GM15510 (cell line): ENCODE results near the gene UNC79.

Source experiments
- POLR2A ChIP-seq: IDR thresholded peaks from 3 replicates; pipeline ENCODE4 v1.6.1; 2011; ENCODE audit warnings: borderline replicate concordance; ENCODE audit not compliant: insufficient read length; ENCODE audit errors: extremely low read depth

Gene UNC79

GRCh38 chr14:93716002-93716745 lies 285.4 kb downstream of the UNC79 start:
- TF ChIP-seq POLR2A, result no peak

GRCh38 chr14:93716746-93717667 lies 286.3 kb downstream of the UNC79 start:
- TF ChIP-seq POLR2A, result no peak

GRCh38 chr14:93717668-93718320 lies 287.1 kb downstream of the UNC79 start:
- TF ChIP-seq POLR2A, result no peak

GRCh38 chr14:93719256-93719655 lies 288.5 kb downstream of the UNC79 start:
- TF ChIP-seq POLR2A, result no peak

- no peak for TF ChIP-seq POLR2A
Measured at GRCh38 chr14:93720076-93720815, 289.5 kb downstream of the UNC79 start.

- no peak for TF ChIP-seq POLR2A
Measured at GRCh38 chr14:93720981-93721483, 290.3 kb downstream of the UNC79 start.

GRCh38 chr14:93723001-93723400 lies 292.3 kb downstream of the UNC79 start:
- TF ChIP-seq POLR2A, result no peak

GRCh38 chr14:93725002-93725582 lies 294.4 kb downstream of the UNC79 start:
- TF ChIP-seq POLR2A, result no peak

- no peak for TF ChIP-seq POLR2A
Measured at GRCh38 chr14:93725993-93726392, 295.3 kb downstream of the UNC79 start.

- TF ChIP-seq POLR2A, result no peak
Measured at GRCh38 chr14:93727039-93727740, 296.5 kb downstream of the UNC79 start.

GRCh38 chr14:93727917-93728650 lies 297.3 kb downstream of the UNC79 start:
- no peak for TF ChIP-seq POLR2A

- no peak for TF ChIP-seq POLR2A
Measured at GRCh38 chr14:93728651-93729016, 297.9 kb downstream of the UNC79 start.

GRCh38 chr14:93729993-93730392 lies 299.3 kb downstream of the UNC79 start:
- TF ChIP-seq POLR2A, result no peak

GRCh38 chr14:93731753-93732152 lies 301.0 kb downstream of the UNC79 start:
- TF ChIP-seq POLR2A, result no peak

GRCh38 chr14:93732524-93732923 lies 301.8 kb downstream of the UNC79 start:
- TF ChIP-seq POLR2A, result no peak
